ENCODE results near the gene COG6. TPM values are rescaled to one million over a fixed set of nuclear protein-coding genes. Genes with fewer than 3 reads are reported as not detected.

Gene COG6
- total RNA-seq, 1 experiment from 2014 or later, result 23.7 TPM

- BruUV-seq (replicated peaks), result no TSS peak
- H3K27me3 Mint-ChIP-seq (ENCODE audit: unreplicated experiment), result no peaks in the 10 kb centered on the region
- DNase-seq, result no peak
- peaks cover 6% of the 10 kb centered on the region for H3K4me1 Mint-ChIP-seq (ENCODE audit: low read depth, unreplicated experiment)
- H3K36me3 Mint-ChIP-seq (ENCODE audit: insufficient read depth, unreplicated experiment), result peaks cover 16% of the 10 kb centered on the region
- TF ChIP-seq CTCF (IDR thresholded peaks at IDR 0.05; ENCODE audit: unreplicated experiment), result no peak
- peak overlapping the region; percentile 64 for H3K27ac Mint-ChIP-seq (ENCODE audit: unreplicated experiment)
- no peaks in the 10 kb centered on the region for H3K9me3 Mint-ChIP-seq (ENCODE audit: low read depth, unreplicated experiment)
- intact Hi-C loops (cut with micrococcal nuclease; ENCODE audit: unreplicated experiment), result no loop called here
- CTCF ChIA-PET, result no interaction called here
- peak overlapping the region; percentile 98 for H3K4me3 Mint-ChIP-seq (ENCODE audit: low read depth, unreplicated experiment)
Measured at GRCh38 chr13:39655041-39655568, 357 bp upstream of the COG6 start.

GRCh38 chr13:39656325-39656677 is 839 bp downstream of the COG6 start:
- H3K4me3 Mint-ChIP-seq (ENCODE audit: low read depth, unreplicated experiment), result peak overlapping the region; percentile 98
- peaks cover 16% of the 10 kb centered on the region for H3K36me3 Mint-ChIP-seq (ENCODE audit: insufficient read depth, unreplicated experiment)
- TF ChIP-seq CTCF (IDR thresholded peaks at IDR 0.05; ENCODE audit: unreplicated experiment), result no peak
- BruUV-seq (replicated peaks), result no TSS peak
- H3K9me3 Mint-ChIP-seq (ENCODE audit: low read depth, unreplicated experiment), result no peaks in the 10 kb centered on the region
- intact Hi-C loops (cut with micrococcal nuclease; ENCODE audit: unreplicated experiment), result no loop called here
- peak overlapping the region; percentile 64 for H3K27ac Mint-ChIP-seq (ENCODE audit: unreplicated experiment)
- CTCF ChIA-PET, result no interaction called here
- H3K4me1 Mint-ChIP-seq (ENCODE audit: low read depth, unreplicated experiment), result peaks cover 6% of the 10 kb centered on the region
- no peak for DNase-seq
- no peaks in the 10 kb centered on the region for H3K27me3 Mint-ChIP-seq (ENCODE audit: unreplicated experiment)

GRCh38 chr13:39663508-39663907 is 8.0 kb downstream of the COG6 start:
- Mint-ChIP-seq H3K4me1 (ENCODE audit: low read depth, unreplicated experiment) (no peaks in the 10 kb centered on the region), H3K36me3 (ENCODE audit: insufficient read depth, unreplicated experiment) (no peaks in the 10 kb centered on the region), H3K4me3 (ENCODE audit: low read depth, unreplicated experiment) (no peak overlapping the region), H3K27ac (ENCODE audit: unreplicated experiment) (no peak overlapping the region), H3K9me3 (ENCODE audit: low read depth, unreplicated experiment) (no peaks in the 10 kb centered on the region), H3K27me3 (ENCODE audit: unreplicated experiment) (no peaks in the 10 kb centered on the region)
- no TSS peak for BruUV-seq (replicated peaks)
- no peak for TF ChIP-seq CTCF (IDR thresholded peaks at IDR 0.05; ENCODE audit: unreplicated experiment)
- no peak for DNase-seq
- CTCF ChIA-PET, result interaction anchor here (0.7 kb wide), 1 partner anchor 53 kb away, joined by 4 read pairs; no protein-coding TSS in a partner anchor
- intact Hi-C loops (cut with micrococcal nuclease; ENCODE audit: unreplicated experiment), result no loop called here

- no peak overlapping the region for H3K4me3 Mint-ChIP-seq (ENCODE audit: low read depth, unreplicated experiment)
- no peaks in the 10 kb centered on the region for H3K9me3 Mint-ChIP-seq (ENCODE audit: low read depth, unreplicated experiment)
- BruUV-seq (replicated peaks), result no TSS peak
- H3K27me3 Mint-ChIP-seq (ENCODE audit: unreplicated experiment), result no peaks in the 10 kb centered on the region
- no peaks in the 10 kb centered on the region for H3K36me3 Mint-ChIP-seq (ENCODE audit: insufficient read depth, unreplicated experiment)
- no peak for DNase-seq
- H3K27ac Mint-ChIP-seq (ENCODE audit: unreplicated experiment), result no peak overlapping the region
- TF ChIP-seq CTCF (IDR thresholded peaks at IDR 0.05; ENCODE audit: unreplicated experiment), result no peak
- no peaks in the 10 kb centered on the region for H3K4me1 Mint-ChIP-seq (ENCODE audit: low read depth, unreplicated experiment)
- CTCF ChIA-PET, result interaction anchor here (0.7 kb wide), 1 partner anchor 53 kb away, joined by 4 read pairs; no protein-coding TSS in a partner anchor
- intact Hi-C loops (cut with micrococcal nuclease; ENCODE audit: unreplicated experiment), result no loop called here
Measured at GRCh38 chr13:39663958-39664357, 8.5 kb downstream of the COG6 start.

Measured in Calu3 (cell line).